Right cardiac atrium (tissue), 5 donors: ENCODE measurements around the gene MORN2. TPM values are rescaled to one million over a fixed set of nuclear protein-coding genes. Genes with fewer than 3 reads are reported as not detected.

Experiments used
- ATAC-seq, 2 donors: fragments of 200-7000 bp; cut with Tn5 transposase; one replicate each; pipeline versions ENCODE4 v1.8.0 to v1.9.1; 2020; ENCODE audit warnings: moderate library complexity in 2 of 2, mild to moderate bottlenecking in 1 of 2
- DNase-seq, 3 donors: peaks; one replicate each; pipeline ENCODE4 v3.0.0-alpha.2; 2020
- H3K27ac ChIP-seq: one replicate; pipeline ENCODE4 v1.5.1; 2013; ENCODE audit warnings: mild to moderate bottlenecking, low read length, control low read depth, moderate library complexity
- H3K27me3 ChIP-seq: one replicate; pipeline ENCODE4 v1.6.1; 2013; ENCODE audit not compliant: control insufficient read depth, insufficient read depth
- H3K4me1 ChIP-seq: one replicate; pipeline ENCODE4 v1.6.1; 2013; ENCODE audit warnings: low read length; ENCODE audit not compliant: control insufficient read depth, insufficient read depth
- H3K4me3 ChIP-seq: one replicate; pipeline ENCODE4 v1.5.1; 2013; ENCODE audit warnings: low read length, control low read depth
- H3K9me3 ChIP-seq: one replicate; pipeline ENCODE4 v1.6.1; 2013; ENCODE audit warnings: low read length; ENCODE audit not compliant: control insufficient read depth
- WGBS: extraction: QIAGEN DNeasy Blood & Tissue Kit; methylation state at CpG from one replicate; pipeline ENCODE4 v1.1.7; 2013; 5-methylcytosine and 5-hydroxymethylcytosine counted together
- intact Hi-C, 4 donors: fragments of 100-400 bp; cut with DNase I; formaldehyde crosslinking; loops; one replicate each; pipeline versions ENCODE4 v1.11.0 to v1.14.0; 2022 to 2023
- polyA plus RNA-seq: library from polyadenylated mRNA; stranded (reverse); fragments of 200-250 nt; gene quantifications from one replicate; pipeline ENCODE4 v1.2.3, GENCODE V29; 2013
- total RNA-seq, 4 donors: library from RNA; stranded (reverse); fragmentation: NEBNext Ultra II Directional; extraction: Animal tissue kit (Norgen Biotek cat#: 25700); gene quantifications; one replicate each; pipeline ENCODE4 v1.2.1, GENCODE V29; 2021
- donor health status: healthy with polysubstance abuse.
- donor health status: DM: no; HTN: yes; CAD: no.
- donor health status: DM: no; HTN: no; CAD: no.
- donor health status: DM: no; HTN: yes; CAD: no; lungs with severe emphysema.
- donor health status: DM: yes; HTN: yes; CAD: no.

The MORN2 gene
- total and polyA plus RNA-seq, 5 donors: 18.5 to 50.5 (median 20.5) TPM

DNA sequence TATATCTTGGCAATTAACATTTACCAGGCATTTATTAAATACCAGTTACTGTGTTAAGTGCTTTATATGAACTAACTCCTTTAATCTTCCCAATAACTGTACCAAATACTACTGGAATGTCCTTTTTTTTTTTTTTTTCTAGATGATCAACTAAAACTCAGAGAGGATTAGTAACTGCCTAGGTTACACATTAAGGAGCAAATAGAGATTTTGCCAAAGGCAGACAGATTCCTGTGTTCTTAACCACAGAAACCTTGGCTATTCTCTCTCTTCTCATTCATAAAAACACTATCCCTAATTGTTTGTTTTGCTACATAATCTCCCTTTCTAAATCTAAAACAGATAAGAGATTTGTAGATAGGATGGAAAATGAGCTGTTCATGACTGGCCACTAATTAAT lies 13.3 kb upstream of the MORN2 start:
- DNase-seq (no peak), ATAC-seq (no peak)
- H3K9me3 ChIP-seq: no peaks in the 10 kb centered on the region
- no peak overlapping the region for H3K27ac ChIP-seq
- no peaks in the 10 kb centered on the region for H3K27me3 ChIP-seq
- H3K4me3 ChIP-seq: no peak overlapping the region
- intact Hi-C loops: no loop called here
- no peaks in the 10 kb centered on the region for H3K4me1 ChIP-seq

- H3K27me3 ChIP-seq: no peaks in the 10 kb centered on the region
- no peak for DNase-seq
- H3K4me1 ChIP-seq: no peaks in the 10 kb centered on the region
- 94% methylated on average over 2 of the region's 2 CpGs for WGBS
- ATAC-seq: no peak
- no peak overlapping the region for H3K27ac ChIP-seq
- no peak overlapping the region for H3K4me3 ChIP-seq
- no peaks in the 10 kb centered on the region for H3K9me3 ChIP-seq
- intact Hi-C loops: no loop called here
Measured at GRCh38 chr2:38863061-38863695, 12.6 kb upstream of the MORN2 start.

DNA sequence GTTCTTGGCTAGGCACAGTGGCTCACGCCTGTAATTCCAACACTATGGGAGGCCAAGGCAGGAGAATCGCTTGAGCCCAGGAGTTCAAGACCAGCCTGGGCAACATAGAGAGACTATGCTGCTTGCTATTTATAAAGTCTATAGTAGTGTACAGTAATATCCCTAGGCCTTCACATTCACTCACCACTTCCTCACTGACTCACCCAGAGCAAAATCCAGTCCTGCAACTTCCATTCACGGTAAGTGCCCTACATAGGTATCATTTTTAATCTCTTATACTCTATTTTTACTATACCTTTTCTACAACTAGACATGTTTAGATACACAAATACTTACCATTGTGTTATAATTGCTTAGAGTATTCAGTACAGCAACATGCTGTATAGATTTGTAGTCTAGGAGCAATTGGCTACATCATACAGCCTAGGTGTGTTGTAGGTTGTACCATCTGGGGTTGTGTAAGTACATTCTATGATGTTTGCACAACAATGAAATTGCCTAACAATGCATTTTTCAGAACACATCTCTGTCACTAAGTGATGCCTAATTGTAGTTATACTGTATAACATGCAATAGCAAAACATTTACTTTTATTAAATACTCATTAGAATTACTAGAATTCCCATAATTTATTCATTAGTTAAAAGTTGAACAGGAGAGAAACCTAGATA lies 8.9 kb upstream of the MORN2 start:
- ATAC-seq (no peak), DNase-seq (no peak)
- H3K27ac ChIP-seq: no peak overlapping the region
- H3K9me3 ChIP-seq: no peaks in the 10 kb centered on the region
- WGBS: 97% methylated on average over 3 of the region's 3 CpGs
- H3K4me1 ChIP-seq: no peaks in the 10 kb centered on the region
- H3K27me3 ChIP-seq: no peaks in the 10 kb centered on the region
- intact Hi-C loops: no loop called here
- H3K4me3 ChIP-seq: no peak overlapping the region

GRCh38 chr2:38871432-38871831 lies 4.3 kb upstream of the MORN2 start:
- no peak for ATAC-seq
- 97% methylated on average over 3 of the region's 3 CpGs for WGBS

DNA sequence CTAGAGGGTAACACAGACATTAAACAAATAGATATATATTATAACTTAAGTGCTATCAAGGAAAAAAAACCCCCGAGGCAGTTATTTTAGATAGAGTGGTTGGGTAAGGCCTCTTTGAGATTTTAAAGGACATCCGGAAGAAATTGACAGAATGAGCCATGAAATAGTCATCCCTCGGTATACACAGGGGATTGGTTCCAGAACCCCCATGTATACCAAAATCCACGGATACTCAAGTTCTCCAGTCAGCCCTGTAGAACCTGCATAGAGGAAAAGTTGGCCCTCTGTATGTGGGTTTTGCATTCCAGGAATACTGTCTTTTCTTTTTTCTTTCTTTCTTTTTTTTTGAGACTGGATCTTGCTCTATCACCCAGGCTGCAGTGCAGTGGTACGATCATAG lies 2.0 kb upstream of the MORN2 start:
- Histone ChIP-seq H3K27ac (no peak overlapping the region), H3K9me3 (no peaks in the 10 kb centered on the region), H3K27me3 (no peaks in the 10 kb centered on the region), H3K4me1 (no peaks in the 10 kb centered on the region), H3K4me3 (no peak overlapping the region)
- DNase-seq (no peak), ATAC-seq (no peak)
- intact Hi-C loops: no loop called here
- WGBS: 78% methylated on average over 5 of the region's 5 CpGs

More at GRCh38 chr2:38871432-38871831, 4.3 kb upstream of the MORN2 start:
- Histone ChIP-seq H3K27me3 (no peaks in the 10 kb centered on the region), H3K9me3 (no peaks in the 10 kb centered on the region), H3K27ac (no peak overlapping the region), H3K4me1 (no peaks in the 10 kb centered on the region), H3K4me3 (no peak overlapping the region)
- DNase-seq: no peak
- intact Hi-C loops: no loop called here

DNA sequence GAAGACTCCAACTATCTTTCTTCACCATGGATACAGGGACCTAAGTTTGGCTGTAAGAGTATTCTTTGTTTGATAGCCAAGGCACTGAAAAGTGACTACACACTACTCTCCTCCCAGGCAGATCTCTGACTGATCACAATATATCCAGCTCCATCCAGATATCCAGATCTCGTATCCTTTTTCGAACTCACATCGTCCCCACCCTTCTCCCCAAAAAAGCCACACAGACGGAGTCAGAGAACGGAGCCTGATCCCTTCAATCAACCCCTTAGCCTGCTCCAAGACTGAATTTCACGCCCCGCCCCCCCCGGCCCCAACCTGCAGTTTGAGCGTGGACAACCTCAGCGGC lies 575 bp upstream of the MORN2 start:
- DNase-seq: no peak
- H3K4me3 ChIP-seq: peak overlapping the region; percentile 84
- peak in 1 of 2 donors; percentile 15 for ATAC-seq

DNA sequence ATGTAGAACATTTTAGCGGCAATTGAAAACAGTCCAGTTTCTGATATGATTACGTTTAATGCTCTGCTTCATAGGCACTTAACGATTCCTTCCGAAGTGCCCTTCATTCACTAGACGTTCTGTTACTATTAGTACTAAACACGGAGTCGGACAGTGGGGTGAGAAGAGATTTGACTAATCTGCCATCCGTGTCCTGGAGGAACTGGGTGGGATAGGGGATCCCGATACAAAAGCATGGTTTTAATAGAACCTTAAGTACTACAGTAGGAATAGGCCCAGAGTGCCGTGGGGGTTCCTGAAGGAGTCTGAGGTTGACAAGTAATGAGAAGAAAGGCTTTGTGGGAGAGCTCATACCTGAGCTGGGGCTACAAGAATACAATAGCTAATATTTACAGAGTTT lies 631 bp downstream of the MORN2 start:
- WGBS: 36% methylated on average over 10 of the region's 10 CpGs
- no peaks in the 10 kb centered on the region for H3K27me3 ChIP-seq
- no peak for DNase-seq
- no peak for ATAC-seq
- H3K9me3 ChIP-seq: no peaks in the 10 kb centered on the region
- intact Hi-C loops: no loop called here
- H3K4me1 ChIP-seq: no peaks in the 10 kb centered on the region
- H3K27ac ChIP-seq: no peak overlapping the region
- peak overlapping the region; percentile 84 for H3K4me3 ChIP-seq

More for the DNA sequence above, 575 bp upstream of the MORN2 start:
- no peaks in the 10 kb centered on the region for H3K4me1 ChIP-seq
- no peaks in the 10 kb centered on the region for H3K27me3 ChIP-seq
- intact Hi-C loops: no loop called here
- H3K9me3 ChIP-seq: no peaks in the 10 kb centered on the region
- under 1% methylated on average over 10 of the region's 10 CpGs for WGBS
- H3K27ac ChIP-seq: no peak overlapping the region

GRCh38 chr2:38886063-38886462 lies 10.3 kb downstream of the MORN2 start:
- Histone ChIP-seq H3K9me3 (no peaks in the 10 kb centered on the region), H3K27me3 (no peaks in the 10 kb centered on the region), H3K4me1 (no peaks in the 10 kb centered on the region), H3K4me3 (no peak overlapping the region), H3K27ac (no peak overlapping the region)
- intact Hi-C loops: no loop called here
- ATAC-seq (no peak), DNase-seq (no peak)

GRCh38 chr2:38887347-38887746 lies 11.6 kb downstream of the MORN2 start:
- DNase-seq: no peak
- H3K4me3 ChIP-seq: no peak overlapping the region
- 93% methylated on average over 4 of the region's 4 CpGs for WGBS
- no peaks in the 10 kb centered on the region for H3K4me1 ChIP-seq
- no peak for ATAC-seq
- H3K27me3 ChIP-seq: no peaks in the 10 kb centered on the region
- intact Hi-C loops: no loop called here
- H3K27ac ChIP-seq: no peak overlapping the region
- H3K9me3 ChIP-seq: no peaks in the 10 kb centered on the region

- intact Hi-C loops: no loop called here
- DNase-seq (no peak), ATAC-seq (no peak)
- WGBS: 100% methylated on average over 1 of the region's 1 CpG
- Histone ChIP-seq H3K9me3 (no peaks in the 10 kb centered on the region), H3K4me1 (no peaks in the 10 kb centered on the region), H3K27ac (no peak overlapping the region), H3K27me3 (no peaks in the 10 kb centered on the region), H3K4me3 (no peak overlapping the region)
Measured at GRCh38 chr2:38887902-38888554, 12.3 kb downstream of the MORN2 start.

DNA sequence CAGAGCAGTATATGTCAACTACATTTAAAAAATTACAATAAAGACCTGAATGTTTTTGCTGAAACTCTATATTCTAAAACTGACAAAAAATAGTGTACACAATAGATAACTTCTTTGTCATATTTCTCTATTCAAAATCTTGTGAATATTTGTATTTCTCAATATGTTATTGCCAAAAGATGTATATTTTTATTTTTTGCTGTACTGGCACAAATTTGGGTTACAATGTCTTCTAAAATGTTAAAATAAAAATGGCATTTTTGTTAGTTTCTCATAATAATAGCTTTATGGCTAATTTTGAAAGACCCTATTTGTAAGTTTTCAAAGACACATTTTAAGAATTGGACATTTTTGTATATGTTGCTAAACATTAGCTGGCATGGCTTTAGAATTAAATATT lies 13.3 kb downstream of the MORN2 start:
- no peak overlapping the region for H3K4me3 ChIP-seq

More for the DNA sequence above, 13.3 kb downstream of the MORN2 start:
- H3K4me1 ChIP-seq: no peaks in the 10 kb centered on the region
- no peaks in the 10 kb centered on the region for H3K9me3 ChIP-seq
- ATAC-seq (no peak), DNase-seq (no peak)
- no peak overlapping the region for H3K27ac ChIP-seq
- no peaks in the 10 kb centered on the region for H3K27me3 ChIP-seq
- intact Hi-C loops: no loop called here
